A549 (cell line): Measurements from ENCODE around the gene CBFA2T2. TPM values are rescaled to one million over a fixed set of nuclear protein-coding genes. Genes with fewer than 3 reads are reported as not detected.

Source experiments
- ATAC-seq, 2 experiments: fragments of 200-7000 bp in 1 of 2; fragments of >200 bp in 1 of 2; cut with Nextera tagmentation in 1 of 2; cut with Tn5 transposase in 1 of 2; 3 replicates each; pipeline versions ENCODE4 v1.8.0 to v1.9.1; 2018 to 2020; ENCODE audit warnings: mild to moderate bottlenecking in 1 of 2, moderate library complexity in 1 of 2
- CTCF ChIA-PET: fragments of 300-600 bp; sonication (Branson Sonifier 250); formaldehyde crosslinking; extraction: SDS; loops from one replicate; lab custom pipeline; 2021; ENCODE audit warnings: antibody characterized with exemption, inconsistent platforms; lab: Yijun Ruan, JAX
- POLR2A ChIA-PET: fragments of 350-600 bp; formaldehyde crosslinking; extraction: SDS; loops from one replicate; lab custom pipeline; 2021; ENCODE audit warnings: antibody characterized with exemption, inconsistent platforms; lab: Yijun Ruan, JAX
- DNase-seq, 2 experiments: peaks; one replicate each; pipeline versions ENCODE4 v3.0.0 to v3.0.0-alpha.2; 2011 to 2016; ENCODE audit warnings: low read depth in 1 of 2, low spot score in 1 of 2
- FAIRE-seq: peaks from 2 replicates; lab custom pipeline; 2011; peaks lifted over from hg19 to GRCh38; lab: Jason Lieb, UNC
- H3K27ac ChIP-seq, 2 experiments: fragments of >200 bp; sonication (Bioruptor Twin); formaldehyde crosslinking; 3 replicates each; pipeline ENCODE4 v1.5.1; 2016 to 2017
- H3K4me1 ChIP-seq: fragments of >200 bp; sonication (Bioruptor Twin); formaldehyde crosslinking; 3 replicates; pipeline ENCODE4 v1.6.1; 2016
- H3K4me2 ChIP-seq: fragments of >200 bp; sonication (Bioruptor Twin); formaldehyde crosslinking; 3 replicates; pipeline ENCODE4 v1.6.1; 2016
- H3K4me3 ChIP-seq: fragments of >200 bp; sonication (Bioruptor Twin); formaldehyde crosslinking; 3 replicates; pipeline ENCODE4 v1.5.1; 2016
- H3K9me3 ChIP-seq: fragments of >200 bp; sonication (Bioruptor Twin); formaldehyde crosslinking; 3 replicates; pipeline ENCODE4 v1.6.1; 2016
- BHLHE40 ChIP-seq: IDR thresholded peaks from 2 replicates; pipeline ENCODE4 v1.6.1; 2012; ENCODE audit warnings: low read depth, low read length, inconsistent platforms
- CBX8 ChIP-seq: fragments of 200-600 bp; sonication (generic); IDR thresholded peaks from 2 replicates; pipeline ENCODE4 v1.6.1; 2016
- CEBPB ChIP-seq, 2 experiments: fragments of >200 bp in 1 of 2; sonication (Bioruptor Twin) in 1 of 2; formaldehyde crosslinking in 1 of 2; IDR thresholded peaks; 2 replicates each; pipeline ENCODE4 v1.6.1; 2012 to 2016
- CHD2 ChIP-seq: fragments of 150-350 bp; IDR thresholded peaks from 2 replicates; pipeline ENCODE4 v1.6.1; 2014; ENCODE audit warnings: low read length; ENCODE audit not compliant: partially characterized antibody
- E2F6 ChIP-seq: IDR thresholded peaks from 2 replicates; pipeline ENCODE4 v1.6.1; 2012; ENCODE audit warnings: low read depth, borderline replicate concordance
- EHMT2 ChIP-seq: fragments of 200-600 bp; sonication (generic); IDR thresholded peaks from 2 replicates; pipeline ENCODE4 v1.6.1; 2016; ENCODE audit warnings: antibody characterized with exemption, low read depth, mild to moderate bottlenecking, moderate library complexity
- EP300 ChIP-seq, 2 experiments: fragments of >200 bp; sonication (Bioruptor Twin); formaldehyde crosslinking; IDR thresholded peaks; 2 replicates in 1 of 2; 3 replicates in 1 of 2; pipeline ENCODE4 v1.6.1; 2016 to 2017
- FOSL2 ChIP-seq, 2 experiments: fragments of 450-650 bp in 1 of 2; fragments of >200 bp in 1 of 2; sonication (Bioruptor Twin) in 1 of 2; formaldehyde crosslinking; IDR thresholded peaks; 2 replicates each; pipeline versions ENCODE4 v1.5.0 to v1.6.1; 2016 to 2020; ENCODE audit warnings: mild to moderate bottlenecking in 1 of 2, moderate library complexity in 1 of 2
- GATA3 ChIP-seq: IDR thresholded peaks from 2 replicates; pipeline ENCODE4 v1.6.1; 2012; ENCODE audit warnings: borderline replicate concordance
- HDAC2 ChIP-seq: fragments of 200-600 bp; sonication (generic); IDR thresholded peaks from 2 replicates; pipeline ENCODE4 v1.6.1; 2016
- HEYL ChIP-seq: fragments of 250-450 bp; sonication (Bioruptor Pico); IDR thresholded peaks from 2 replicates; pipeline ENCODE4 v1.8.0; 2021; ENCODE audit warnings: mild to moderate bottlenecking, moderate library complexity
- HOXA7 ChIP-seq: fragments of 250-450 bp; sonication (Bioruptor Pico); IDR thresholded peaks from 2 replicates; pipeline ENCODE4 v1.5.0; 2020; ENCODE audit warnings: mild to moderate bottlenecking, moderate library complexity
- HOXB5 ChIP-seq: fragments of 250-450 bp; sonication (Bioruptor Pico); IDR thresholded peaks from 2 replicates; pipeline ENCODE4 v1.5.0; 2020; ENCODE audit warnings: mild to moderate bottlenecking, moderate library complexity
- JUN ChIP-seq, 2 experiments: fragments of >200 bp; sonication (Bioruptor Twin); formaldehyde crosslinking; IDR thresholded peaks; 2 replicates in 1 of 2; 3 replicates in 1 of 2; pipeline ENCODE4 v1.6.1; 2016 to 2017
- NFE2L2 ChIP-seq: fragments of 150-350 bp; conservative IDR thresholded peaks from 2 replicates; pipeline ENCODE4 v1.6.1; 2014; ENCODE audit warnings: low read length
- POLR2A ChIP-seq: IDR thresholded peaks from 2 replicates; pipeline ENCODE4 v1.6.1; 2012; ENCODE audit warnings: mild to moderate bottlenecking, low read length
- RARB ChIP-seq: fragments of 250-450 bp; sonication (Bioruptor Pico); IDR thresholded peaks from 2 replicates; pipeline ENCODE4 v1.8.0; 2021; ENCODE audit warnings: mild to moderate bottlenecking, moderate library complexity
- REST ChIP-seq: fragments of 200-600 bp; sonication (generic); IDR thresholded peaks from 2 replicates; pipeline ENCODE4 v1.6.1; 2016; ENCODE audit warnings: antibody characterized with exemption, mild to moderate bottlenecking, moderate library complexity
- SREBF2 ChIP-seq: fragments of 450-650 bp; IDR thresholded peaks from 2 replicates; pipeline ENCODE4 v1.6.1; 2014; ENCODE audit warnings: mild to moderate bottlenecking, moderate library complexity
- TFCP2L1 ChIP-seq: fragments of 250-450 bp; sonication (Bioruptor Pico); IDR thresholded peaks from 2 replicates; pipeline ENCODE4 v1.5.0; 2021; ENCODE audit warnings: mild to moderate bottlenecking
- TP53 ChIP-seq: fragments of 250-450 bp; sonication (Bioruptor Pico); IDR thresholded peaks from 2 replicates; pipeline ENCODE4 v1.5.0; 2021; ENCODE audit warnings: mild to moderate bottlenecking, moderate library complexity
- ZC3H11A ChIP-seq: fragments of 450-650 bp; IDR thresholded peaks from 2 replicates; pipeline ENCODE4 v1.6.1; 2014; ENCODE audit warnings: antibody characterized with exemption, mild to moderate bottlenecking
- ZNF302 ChIP-seq: fragments of 250-450 bp; sonication (Bioruptor Pico); IDR thresholded peaks from 2 replicates; pipeline ENCODE4 v1.9.0; 2021; ENCODE audit warnings: inconsistent platforms, mild to moderate bottlenecking, moderate library complexity
- WGBS: methylation state at CpG from one replicate; pipeline ENCODE4 v1.1.6; 2017; ENCODE audit errors: missing lambda C conversion rate; 5-methylcytosine and 5-hydroxymethylcytosine counted together
- polyA plus RNA-seq, 4 experiments: library from polyadenylated mRNA; depleted of rRNA in 3 of 4; stranded (reverse); fragments of >200 nt; fragmentation: RNase III in 1 of 4; extraction: RNeasy Plus Mini Kit Qiagen cat#74134 plus additional on column Dnase treatment in 1 of 4; gene quantifications; 2 replicates in 3 of 4; 3 replicates in 1 of 4; pipeline ENCODE4 v1.2.3, GENCODE V29; 2011 to 2017
- TF ChIP-seq, protein P1 (sequence below): fragments of 450-650 bp; IDR thresholded peaks from 2 replicates; pipeline ENCODE4 v1.6.1; 2014; ENCODE audit warnings: antibody characterized with exemption
- TF ChIP-seq, protein P2 (sequence below): fragments of 250-450 bp; sonication (Bioruptor Pico); IDR thresholded peaks from 2 replicates; pipeline ENCODE4 v1.5.0; 2020; ENCODE audit warnings: low read depth, mild to moderate bottlenecking, moderate library complexity

Gene CBFA2T2
- polyA plus RNA-seq, 2 of the 4 experiments (the other 2 are of a cell fraction): 6.8 to 9.4 TPM

DNA sequence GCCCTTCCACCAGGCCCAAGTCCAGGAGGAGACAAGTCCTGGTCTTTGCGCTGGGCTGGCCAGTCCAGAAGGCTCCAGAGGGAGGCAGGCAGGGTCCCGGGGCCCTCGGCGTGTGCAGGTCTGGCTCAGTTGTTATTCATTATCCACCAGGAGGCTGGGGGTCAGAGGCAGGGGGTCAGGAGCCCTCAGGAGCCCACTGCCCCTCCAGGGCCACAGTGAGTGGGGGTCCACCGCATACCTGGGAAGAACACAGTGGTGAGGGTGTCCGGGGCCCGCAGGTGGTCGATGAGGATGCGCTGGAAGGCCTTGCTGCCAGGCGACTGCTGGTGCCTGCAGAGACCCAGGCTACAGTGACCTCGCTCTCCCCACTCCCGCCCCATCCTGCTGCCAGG is 167.8 kb downstream of the CBFA2T2 start:
- no peak for FAIRE-seq
- 90% methylated on average over 11 of the region's 12 CpGs for WGBS
- H3K4me1 ChIP-seq: peaks cover 7% of the 10 kb centered on the region; the same call in 2 of the 3 replicates
- TF ChIP-seq CEBPB (IDR thresholded peaks at IDR 0.05) (no peak), CBX8 (no peak), POLR2A (no peak), BHLHE40 (no peak), FOSL2 (IDR thresholded peaks at IDR 0.05) (no peak), FOSL2 (CRISPR knock-in tag; IDR thresholded peaks at IDR 0.05) (no peak), HDAC2 (no peak), TP53 (no peak), HEYL (no peak), GATA3 (no peak), REST (no peak), SREBF2 (no peak)
- TF ChIP-seq, protein P1, sequence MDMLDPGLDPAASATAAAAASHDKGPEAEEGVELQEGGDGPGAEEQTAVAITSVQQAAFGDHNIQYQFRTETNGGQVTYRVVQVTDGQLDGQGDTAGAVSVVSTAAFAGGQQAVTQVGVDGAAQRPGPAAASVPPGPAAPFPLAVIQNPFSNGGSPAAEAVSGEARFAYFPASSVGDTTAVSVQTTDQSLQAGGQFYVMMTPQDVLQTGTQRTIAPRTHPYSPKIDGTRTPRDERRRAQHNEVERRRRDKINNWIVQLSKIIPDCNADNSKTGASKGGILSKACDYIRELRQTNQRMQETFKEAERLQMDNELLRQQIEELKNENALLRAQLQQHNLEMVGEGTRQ: no peak
- TF ChIP-seq, protein P2, sequence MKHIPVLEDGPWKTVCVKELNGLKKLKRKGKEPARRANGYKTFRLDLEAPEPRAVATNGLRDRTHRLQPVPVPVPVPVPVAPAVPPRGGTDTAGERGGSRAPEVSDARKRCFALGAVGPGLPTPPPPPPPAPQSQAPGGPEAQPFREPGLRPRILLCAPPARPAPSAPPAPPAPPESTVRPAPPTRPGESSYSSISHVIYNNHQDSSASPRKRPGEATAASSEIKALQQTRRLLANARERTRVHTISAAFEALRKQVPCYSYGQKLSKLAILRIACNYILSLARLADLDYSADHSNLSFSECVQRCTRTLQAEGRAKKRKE (CRISPR knock-in tag): no peak
- ChIA-PET POLR2A (no interaction called here), CTCF (interaction anchor here (0.9 to 2.5 kb wide), 3 partner anchors 10 to 160 kb away, joined by 4 to 9 read pairs (median 4); no protein-coding TSS in a partner anchor)
- H3K27ac ChIP-seq: no peak overlapping the region
- H3K4me2 ChIP-seq: no peak overlapping the region
- no peak for DNase-seq
- H3K9me3 ChIP-seq: no peaks in the 10 kb centered on the region
- no peak overlapping the region for H3K4me3 ChIP-seq
- ATAC-seq: no peak

GRCh38 chr20:33658510-33658909 is 168.6 kb downstream of the CBFA2T2 start:
- TF ChIP-seq ZNF302 (no peak), RARB (no peak), ZC3H11A (no peak), E2F6 (no peak), HOXB5 (no peak), CBX8 (no peak), GATA3 (no peak), BHLHE40 (no peak), JUN (IDR thresholded peaks at IDR 0.05) (no peak), CEBPB (IDR thresholded peaks at IDR 0.05) (no peak), CHD2 (no peak), HOXA7 (CRISPR knock-in tag) (no peak), TFCP2L1 (CRISPR knock-in tag) (no peak), EHMT2 (no peak), FOSL2 (IDR thresholded peaks at IDR 0.05) (no peak), FOSL2 (CRISPR knock-in tag; IDR thresholded peaks at IDR 0.05) (no peak), HEYL (no peak), EP300 (IDR thresholded peaks at IDR 0.05) (no peak), NFE2L2 (no peak), HDAC2 (no peak)
- TF ChIP-seq, all 56 proteins: peak for 0
- no peak for DNase-seq
- no peaks in the 10 kb centered on the region for H3K9me3 ChIP-seq
- no peak overlapping the region for H3K27ac ChIP-seq
- CTCF ChIA-PET: interaction anchor here (1.2 to 1.7 kb wide), 2 partner anchors 16 to 201 kb away, joined by 4 to 5 read pairs; no protein-coding TSS in a partner anchor
- peaks cover 8% of the 10 kb centered on the region; the same call in 2 of the 3 replicates for H3K4me1 ChIP-seq
- no peak for ATAC-seq
- no peak overlapping the region for H3K4me3 ChIP-seq
- H3K4me2 ChIP-seq: no peak overlapping the region
- POLR2A ChIA-PET: no interaction called here
- 100% methylated on average over 1 of the region's 8 CpGs for WGBS
- no peak for FAIRE-seq
